HFFc6 (cell line): Measurements from ENCODE around the gene ITGAV. TPM values are rescaled to one million over a fixed set of nuclear protein-coding genes. Genes with fewer than 3 reads are reported as not detected.

Experiments used
- DNase-seq: peaks from one replicate; pipeline ENCODE4 v3.0.0-alpha.2; 2018
- H3K27ac Mint-ChIP-seq: 2 replicates; pipeline ENCODE4 v1.8.0; 2020; ENCODE audit warnings: mild to moderate bottlenecking, mixed read lengths
- H3K27me3 Mint-ChIP-seq: 2 replicates; pipeline ENCODE4 v1.8.0; 2021; ENCODE audit warnings: mild to moderate bottlenecking, moderate library complexity, mixed read lengths; ENCODE audit not compliant: insufficient read depth
- H3K36me3 Mint-ChIP-seq: 2 replicates; pipeline ENCODE4 v1.8.0; 2021; ENCODE audit warnings: low read depth, mixed read lengths
- H3K4me1 Mint-ChIP-seq: 2 replicates; pipeline ENCODE4 v1.8.0; 2020; ENCODE audit warnings: low read depth, mixed read lengths
- H3K4me3 Mint-ChIP-seq: 2 replicates; pipeline ENCODE4 v1.8.0; 2020; ENCODE audit warnings: mild to moderate bottlenecking, moderate library complexity, mixed read lengths
- H3K9me3 Mint-ChIP-seq: 2 replicates; pipeline ENCODE4 v1.8.0; 2020; ENCODE audit warnings: mild to moderate bottlenecking, mixed read lengths
- total RNA-seq, 6 experiments: library from RNA; stranded (reverse); fragmentation: NEBNext Ultra II Directional; extraction: Animal tissue kit (Norgen Biotek cat#: 25700); gene quantifications; 2 replicates in 1 of 6; 3 replicates in 5 of 6; pipeline ENCODE4 v1.2.3, GENCODE V29; 2021
- TF ChIP-seq, protein P1 (sequence below): fragments of 200-600 bp; sonication (generic); IDR thresholded peaks from 2 replicates; pipeline ENCODE4 v1.5.0; 2021; ENCODE audit warnings: antibody characterized with exemption, mild to moderate bottlenecking

ITGAV gene
- total RNA-seq, 6 experiments from 2014 or later: 66.9 to 88.1 (median 80.7) TPM

DNA sequence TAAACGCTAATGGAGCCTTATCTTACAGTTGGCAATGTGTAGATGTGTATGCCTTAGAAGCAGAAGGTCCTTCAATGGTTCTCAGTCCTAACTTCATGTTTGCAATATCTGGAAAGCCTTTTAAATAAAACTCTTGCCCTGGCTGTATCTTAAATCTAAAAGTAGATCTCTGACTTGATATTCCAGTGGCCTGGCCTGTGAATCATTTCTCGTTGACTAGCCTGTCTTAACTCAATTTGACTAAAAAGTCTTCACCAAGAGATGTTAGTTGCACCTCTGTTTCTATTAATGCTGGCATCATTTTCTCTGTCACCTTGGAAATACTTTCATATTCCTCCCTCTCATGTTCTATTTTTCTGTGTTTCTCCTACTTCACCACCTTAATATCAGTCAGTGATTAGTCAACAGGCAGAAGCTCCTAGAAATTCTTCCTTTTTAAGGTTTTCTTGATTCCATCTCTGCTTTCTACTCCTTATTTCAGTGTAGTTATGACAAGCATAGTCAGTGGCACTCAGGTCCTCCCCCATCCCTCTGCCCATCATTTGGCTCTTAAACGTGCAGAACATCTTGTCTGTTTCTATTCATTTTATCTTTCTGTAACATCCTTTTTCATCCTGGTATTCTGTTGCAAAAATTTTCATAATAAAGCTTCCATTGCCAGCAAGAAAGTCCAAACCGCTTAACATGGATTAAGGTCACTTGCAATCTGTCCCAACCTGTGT, 4.3 kb downstream of the ITGAV start:
- no peak overlapping the region; the same call in 1 of the 2 replicates for H3K4me3 Mint-ChIP-seq
- H3K9me3 Mint-ChIP-seq: no peaks in the 10 kb centered on the region
- TF ChIP-seq, protein P1, sequence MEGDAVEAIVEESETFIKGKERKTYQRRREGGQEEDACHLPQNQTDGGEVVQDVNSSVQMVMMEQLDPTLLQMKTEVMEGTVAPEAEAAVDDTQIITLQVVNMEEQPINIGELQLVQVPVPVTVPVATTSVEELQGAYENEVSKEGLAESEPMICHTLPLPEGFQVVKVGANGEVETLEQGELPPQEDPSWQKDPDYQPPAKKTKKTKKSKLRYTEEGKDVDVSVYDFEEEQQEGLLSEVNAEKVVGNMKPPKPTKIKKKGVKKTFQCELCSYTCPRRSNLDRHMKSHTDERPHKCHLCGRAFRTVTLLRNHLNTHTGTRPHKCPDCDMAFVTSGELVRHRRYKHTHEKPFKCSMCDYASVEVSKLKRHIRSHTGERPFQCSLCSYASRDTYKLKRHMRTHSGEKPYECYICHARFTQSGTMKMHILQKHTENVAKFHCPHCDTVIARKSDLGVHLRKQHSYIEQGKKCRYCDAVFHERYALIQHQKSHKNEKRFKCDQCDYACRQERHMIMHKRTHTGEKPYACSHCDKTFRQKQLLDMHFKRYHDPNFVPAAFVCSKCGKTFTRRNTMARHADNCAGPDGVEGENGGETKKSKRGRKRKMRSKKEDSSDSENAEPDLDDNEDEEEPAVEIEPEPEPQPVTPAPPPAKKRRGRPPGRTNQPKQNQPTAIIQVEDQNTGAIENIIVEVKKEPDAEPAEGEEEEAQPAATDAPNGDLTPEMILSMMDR: no peak
- peaks cover 66% of the 10 kb centered on the region for H3K4me1 Mint-ChIP-seq
- no peak overlapping the region for H3K27ac Mint-ChIP-seq
- H3K27me3 Mint-ChIP-seq: no peaks in the 10 kb centered on the region
- no peaks in the 10 kb centered on the region for H3K36me3 Mint-ChIP-seq
- DNase-seq: no peak

DNA sequence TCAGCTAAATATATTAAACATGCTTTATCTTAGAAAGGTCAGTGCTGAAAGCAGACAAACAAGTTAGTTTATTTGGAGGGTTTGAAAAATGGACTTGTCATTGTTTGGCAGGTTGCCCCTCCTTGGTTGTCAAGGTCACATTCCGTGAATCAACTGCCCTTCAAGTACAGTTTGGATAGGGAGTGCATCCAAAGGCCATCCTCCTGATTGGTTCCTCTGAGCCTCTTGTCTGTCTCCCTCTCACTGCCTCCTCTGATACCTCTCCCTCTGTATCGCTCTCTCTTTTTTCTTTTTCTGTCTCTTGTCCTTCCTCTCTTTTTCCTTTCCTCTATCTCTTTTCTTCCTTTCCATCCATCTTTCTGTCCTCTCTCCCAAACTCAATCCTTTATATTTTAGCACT, 5.4 kb downstream of the ITGAV start:
- DNase-seq: no peak
- Mint-ChIP-seq H3K4me1 (peaks cover 72% of the 10 kb centered on the region), H3K36me3 (no peaks in the 10 kb centered on the region), H3K4me3 (no peak overlapping the region), H3K9me3 (no peaks in the 10 kb centered on the region), H3K27ac (no peak overlapping the region; the same call in 1 of the 2 replicates), H3K27me3 (no peaks in the 10 kb centered on the region)
- TF ChIP-seq, protein P1: no peak

DNA sequence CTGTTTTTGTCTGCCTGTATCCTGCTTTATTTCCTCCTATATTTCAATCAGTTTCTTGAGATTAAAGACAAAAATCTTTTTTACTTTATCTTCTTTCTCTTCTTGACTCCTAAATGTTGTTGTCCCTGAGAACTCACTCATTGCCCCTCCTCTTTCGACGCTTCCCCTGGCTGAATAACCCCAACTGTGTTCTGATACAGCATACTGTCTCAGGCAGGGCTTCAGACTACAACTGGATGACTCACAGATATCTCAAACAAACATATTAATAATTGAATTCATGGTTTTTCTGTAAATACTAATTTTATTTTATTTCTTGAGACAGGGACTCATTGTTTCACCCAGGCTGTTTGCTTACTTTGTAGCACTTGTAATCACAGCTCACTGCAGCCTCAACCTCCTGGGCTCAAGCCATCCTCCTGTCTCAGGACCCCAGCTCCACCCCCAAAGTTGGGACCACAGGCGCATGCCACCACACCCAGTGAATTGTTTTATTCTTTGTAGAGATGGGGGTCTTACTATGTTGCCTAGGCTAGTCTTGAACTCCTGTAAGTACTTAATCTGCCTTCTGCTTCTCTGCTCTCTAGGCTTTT, 9.4 kb downstream of the ITGAV start:
- Mint-ChIP-seq H3K36me3 (no peaks in the 10 kb centered on the region), H3K27ac (no peak overlapping the region), H3K27me3 (no peaks in the 10 kb centered on the region), H3K4me3 (no peak overlapping the region), H3K9me3 (no peaks in the 10 kb centered on the region), H3K4me1 (peaks cover 71% of the 10 kb centered on the region)
- no peak for DNase-seq
- TF ChIP-seq, protein P1: no peak

DNA sequence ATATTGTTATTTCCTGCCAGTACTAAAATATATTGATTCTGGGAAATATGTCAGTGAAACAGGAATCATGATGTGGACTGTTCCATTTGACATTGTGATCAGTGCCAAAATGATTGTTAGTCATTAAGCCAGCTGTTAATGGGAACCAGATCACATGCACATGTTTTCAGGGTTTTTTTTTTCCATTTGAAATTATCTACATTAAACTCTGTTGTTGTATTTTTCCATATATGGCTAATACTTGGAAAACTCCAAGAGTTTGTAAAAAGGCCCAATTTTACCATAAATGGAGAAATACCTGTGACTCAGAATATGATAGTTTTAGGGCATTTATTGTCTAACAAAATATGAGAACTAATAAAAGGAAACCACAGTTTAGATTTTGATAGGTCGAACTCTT, 13.4 kb downstream of the ITGAV start:
- Mint-ChIP-seq H3K4me3 (no peak overlapping the region), H3K27me3 (no peaks in the 10 kb centered on the region), H3K27ac (no peak overlapping the region), H3K4me1 (peaks cover 75% of the 10 kb centered on the region), H3K9me3 (no peaks in the 10 kb centered on the region), H3K36me3 (peaks cover 11% of the 10 kb centered on the region)
- no peak for DNase-seq
- TF ChIP-seq, protein P1: no peak

DNA sequence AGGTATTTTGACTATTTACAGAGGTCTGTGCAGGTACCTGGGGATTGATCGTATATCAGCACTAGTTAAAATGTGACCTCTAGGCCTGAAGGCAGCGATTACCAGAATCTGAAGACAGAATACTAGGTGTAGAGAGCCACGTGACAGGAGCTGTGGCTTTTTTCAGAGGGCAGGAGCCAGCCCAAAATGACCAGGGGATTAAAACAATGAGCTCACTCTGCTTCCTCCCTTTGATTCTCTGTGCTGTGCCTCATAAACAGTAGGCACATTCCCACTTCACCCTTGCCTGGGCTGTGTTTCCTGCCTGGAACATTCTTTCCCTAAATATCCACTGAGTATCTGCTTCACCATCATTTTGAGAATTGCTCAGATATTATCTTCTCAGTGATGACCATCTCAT, 15.2 kb downstream of the ITGAV start:
- Mint-ChIP-seq H3K4me3 (no peak overlapping the region), H3K4me1 (peaks cover 58% of the 10 kb centered on the region), H3K27ac (peak overlapping the region; percentile 51), H3K9me3 (no peaks in the 10 kb centered on the region), H3K27me3 (no peaks in the 10 kb centered on the region), H3K36me3 (peaks cover 11% of the 10 kb centered on the region)
- TF ChIP-seq, protein P1: no peak
- no peak for DNase-seq
